HG03139 (cell line): ENCODE data around the gene RBM10.

Experiments
- ATAC-seq: cut with Tn5 transposase; IDR thresholded peaks from one replicate; pipeline ENCODE4 v1.9.1; 2021; ENCODE audit not compliant: unreplicated experiment

The RBM10 gene

GRCh38 chrX:47148946-47149345, 3.9 kb downstream of the RBM10 start:
- ATAC-seq = no peak

GRCh38 chrX:47151435-47151834, 6.4 kb downstream of the RBM10 start:
- ATAC-seq = no peak

DNA sequence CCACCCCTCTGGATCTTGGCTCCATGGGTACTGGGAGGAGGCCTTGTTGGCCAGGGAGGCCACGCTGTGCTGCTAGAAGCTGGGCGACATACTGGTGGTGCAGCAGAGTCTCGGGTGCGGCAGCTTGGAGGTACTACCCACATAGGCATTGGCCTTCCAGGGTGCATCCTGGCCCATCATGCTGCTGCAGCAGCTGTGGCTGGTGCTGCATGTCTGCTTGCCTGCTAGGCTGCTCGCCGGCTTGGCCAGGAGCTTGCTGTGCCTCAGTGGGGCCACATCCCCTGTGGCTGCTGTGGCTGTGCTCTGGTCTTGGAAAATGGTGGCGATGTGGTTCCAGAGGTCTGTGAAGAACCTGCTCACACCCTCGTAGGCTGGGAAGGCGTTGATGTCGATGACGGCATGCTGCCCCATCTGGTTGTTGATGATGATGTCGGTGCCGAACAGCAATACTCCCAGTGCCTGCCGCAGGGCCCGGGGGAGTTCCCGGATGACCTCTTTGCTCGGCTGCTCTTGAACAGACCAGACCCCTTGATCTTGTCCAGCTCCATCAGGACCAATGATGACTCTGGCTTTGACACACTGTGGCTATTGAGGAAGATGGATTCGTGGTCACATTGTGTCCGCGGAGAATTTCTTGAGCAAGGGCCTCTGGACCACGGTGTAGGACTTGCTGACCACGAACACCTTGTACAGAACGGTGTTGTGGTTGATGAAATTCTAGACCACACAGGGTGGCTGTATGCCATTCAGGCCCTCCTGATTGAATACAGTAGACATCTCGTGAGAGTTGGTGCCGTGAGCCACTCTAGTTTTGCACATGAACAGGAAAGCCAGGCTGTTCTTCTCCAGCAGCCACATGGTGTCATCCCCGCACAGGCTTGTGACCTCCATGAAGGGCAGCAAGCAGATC, 11.8 kb downstream of the RBM10 start:
- ATAC-seq = no peak

- ATAC-seq = no peak
These were observed 13.1 kb downstream of the RBM10 start for GRCh38 chrX:47158131-47158530.

- no peak for ATAC-seq
These were observed 13.8 kb downstream of the RBM10 start for GRCh38 chrX:47158781-47159180.

- no peak for ATAC-seq
These were observed 15.8 kb downstream of the RBM10 start for GRCh38 chrX:47160781-47161180.

- no peak for ATAC-seq
These were observed 18.0 kb downstream of the RBM10 start for GRCh38 chrX:47162927-47163583.

- no peak for ATAC-seq
These were observed 19.4 kb downstream of the RBM10 start for GRCh38 chrX:47164420-47164819.

GRCh38 chrX:47166126-47166525, 21.1 kb downstream of the RBM10 start:
- ATAC-seq = no peak

- ATAC-seq = no peak
These were observed 23.6 kb downstream of the RBM10 start for GRCh38 chrX:47168495-47169073.

- ATAC-seq = no peak
These were observed 24.3 kb downstream of the RBM10 start for GRCh38 chrX:47169273-47169672.

- ATAC-seq = no peak
These were observed 24.9 kb downstream of the RBM10 start for GRCh38 chrX:47169726-47170515.

GRCh38 chrX:47170861-47171692, 26.1 kb downstream of the RBM10 start:
- no peak for ATAC-seq

- ATAC-seq = no peak
These were observed 27.0 kb downstream of the RBM10 start for GRCh38 chrX:47171996-47172395.

DNA sequence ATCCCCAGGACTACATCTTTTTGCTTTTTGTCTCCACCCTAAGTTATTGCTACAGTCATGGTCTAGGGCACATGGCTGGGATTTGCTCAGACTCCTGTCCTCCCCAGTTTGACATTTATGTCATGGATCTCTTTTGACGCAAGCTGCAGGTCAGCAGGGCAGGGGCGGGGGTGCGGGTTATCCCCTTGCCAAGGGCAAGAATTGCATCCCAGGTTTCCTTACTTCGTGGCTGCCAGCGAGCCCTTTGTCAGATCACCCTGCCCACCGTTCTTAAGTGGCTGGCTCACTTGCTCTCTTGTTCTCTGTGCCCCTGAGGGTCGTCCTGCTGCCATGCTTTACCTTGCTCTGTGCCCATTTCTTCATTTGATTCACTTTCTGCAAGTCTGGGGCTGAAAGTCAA, 27.5 kb downstream of the RBM10 start:
- no peak for ATAC-seq

- no peak for ATAC-seq
These were observed 28.2 kb downstream of the RBM10 start for GRCh38 chrX:47172971-47173792.

GRCh38 chrX:47174376-47174775, 29.4 kb downstream of the RBM10 start:
- no peak for ATAC-seq

- no peak for ATAC-seq
These were observed 30.0 kb downstream of the RBM10 start for GRCh38 chrX:47174846-47175587.

GRCh38 chrX:47175588-47175980, 30.6 kb downstream of the RBM10 start:
- no peak for ATAC-seq
